Adipocyte (in vitro differentiated cells): ENCODE results near the gene HEXD.

Experiments
- DNase-seq: peaks from one replicate; pipeline ENCODE4 v3.0.0-alpha.2; 2015; ENCODE audit warnings: low read depth
- H3K27me3 ChIP-seq: replicated peaks from 2 replicates; pipeline ENCODE4 v1.7.0; 2013; ENCODE audit warnings: mild to moderate bottlenecking, low read length, moderate library complexity; ENCODE audit not compliant: control insufficient read depth, insufficient read depth
- H3K36me3 ChIP-seq: 2 replicates; pipeline ENCODE4 v1.7.0; 2013; ENCODE audit warnings: low read length, mild to moderate bottlenecking, moderate library complexity; ENCODE audit not compliant: control insufficient read depth, insufficient read depth, severe bottlenecking
- H3K4me1 ChIP-seq: 2 replicates; pipeline ENCODE4 v1.7.0; 2013; ENCODE audit warnings: mild to moderate bottlenecking, low read length, moderate library complexity; ENCODE audit not compliant: control insufficient read depth, insufficient read depth
- H3K4me3 ChIP-seq: 2 replicates; pipeline ENCODE4 v1.7.0; 2013; ENCODE audit warnings: mild to moderate bottlenecking, low read length, moderate library complexity
- H3K9ac ChIP-seq: 2 replicates; pipeline ENCODE4 v1.7.0; 2013; ENCODE audit warnings: mild to moderate bottlenecking, low read length, moderate library complexity
- H3K9me3 ChIP-seq: 2 replicates; pipeline ENCODE4 v1.7.0; 2013; ENCODE audit warnings: mild to moderate bottlenecking, low read length, moderate library complexity; ENCODE audit not compliant: control insufficient read depth

Gene HEXD

DNA sequence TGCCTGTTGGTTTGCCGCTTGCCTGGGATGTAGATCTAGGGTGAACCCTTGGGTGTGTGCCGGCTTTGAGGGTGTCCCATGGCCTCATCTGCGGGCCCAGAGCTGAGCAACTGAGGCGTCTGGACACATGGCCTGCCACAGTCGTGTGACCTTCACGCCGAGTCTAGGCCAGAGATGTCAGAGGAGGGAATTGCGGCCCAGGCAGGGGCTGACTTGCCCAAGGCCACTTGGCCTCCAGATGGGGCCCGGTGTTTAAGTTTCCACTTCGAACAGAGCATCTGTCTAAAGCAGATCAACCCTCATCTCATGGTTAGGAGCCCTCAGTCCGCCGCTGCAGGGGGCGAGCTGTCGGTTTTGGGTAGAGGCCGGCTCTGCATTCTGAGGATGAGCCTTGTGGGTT is 73.4 kb downstream of the HEXD start:
- Histone ChIP-seq H3K9me3 (no peaks in the 10 kb centered on the region), H3K4me3 (no peak overlapping the region), H3K27me3 (no peaks in the 10 kb centered on the region), H3K4me1 (peaks cover 33% of the 10 kb centered on the region), H3K36me3 (peaks cover 11% of the 10 kb centered on the region), H3K9ac (no peak overlapping the region)
- DNase-seq = no peak
